Right lobe of liver (tissue), 6 donors: Measurements from ENCODE around the gene SCN5A. TPM values are rescaled to one million over a fixed set of nuclear protein-coding genes. Genes with fewer than 3 reads are reported as not detected.
A peak's percentile ranks its signal among the peaks of the same experiment; 100 is the strongest.

ENCODE experiments used
- ATAC-seq, 4 donors: fragments of 200-7000 bp; cut with Tn5 transposase; one replicate each; pipeline ENCODE4 v1.9.1; 2020; ENCODE audit warnings: mild to moderate bottlenecking in 4 of 4, moderate library complexity in 4 of 4
- DNase-seq, 3 donors: peaks; one replicate each; pipeline ENCODE4 v3.0.0-alpha.2; 2020
- H3K27ac ChIP-seq, 3 donors: fragments of 200-600 bp; one replicate each; pipeline ENCODE4 v1.8.0; 2022
- H3K27me3 ChIP-seq, 2 donors: fragments of 200-600 bp; one replicate each; pipeline ENCODE4 v1.8.0; 2022
- H3K36me3 ChIP-seq, 4 donors: fragments of 200-600 bp; sonication (generic) in 1 of 4; one replicate each; pipeline versions ENCODE4 v1.5.1 to v1.8.0; 2017 to 2022; ENCODE audit warnings: control low read depth in 1 of 4
- H3K4me1 ChIP-seq, 4 donors: fragments of 200-600 bp; sonication (generic) in 1 of 4; one replicate each; pipeline versions ENCODE4 v1.5.1 to v1.8.0; 2017 to 2022; ENCODE audit warnings: control low read depth in 1 of 4
- H3K4me3 ChIP-seq, 3 donors: fragments of 200-600 bp; one replicate each; pipeline ENCODE4 v1.8.0; 2022
- H3K9me3 ChIP-seq, 4 donors: fragments of 200-600 bp; sonication (generic) in 1 of 4; one replicate each; pipeline versions ENCODE4 v1.5.1 to v1.8.0; 2017 to 2022; ENCODE audit warnings: control low read depth in 1 of 4
- CTCF ChIP-seq, 4 donors: fragments of 200-600 bp in 3 of 4; fragments of 450-650 bp in 1 of 4; IDR thresholded peaks; one replicate each; pipeline versions ENCODE4 v1.5.1 to v1.8.0; 2016 to 2022; ENCODE audit warnings: antibody characterized with exemption in 4 of 4, mild to moderate bottlenecking in 2 of 4
- POLR2A ChIP-seq: fragments of 450-650 bp; IDR thresholded peaks from one replicate; pipeline ENCODE4 v1.6.1; 2017; ENCODE audit warnings: antibody characterized with exemption, mild to moderate bottlenecking
- WGBS: methylation state at CpG from one replicate; pipeline ENCODE4 v1.1.6; 2018; ENCODE audit warnings: low coverage, low lambda C conversion rate; ENCODE audit not compliant: insufficient coverage; ENCODE audit errors: missing lambda C conversion rate; 5-methylcytosine and 5-hydroxymethylcytosine counted together
- intact Hi-C, 2 donors: fragments of 100-400 bp; cut with DNase I; formaldehyde crosslinking; loops; one replicate each; pipeline versions ENCODE4 v1.11.2 to v1.14.1; 2022
- total RNA-seq, 6 experiments: library from RNA; depleted of rRNA in 2 of 6; stranded (reverse); fragments of >200 nt in 2 of 6; fragmentation: NEBNext Ultra II Directional in 3 of 6; extraction: Animal tissue kit (Norgen Biotek cat#: 25700) in 3 of 6; gene quantifications; one replicate each; pipeline versions ENCODE4 v1.1.0 to v1.2.4, GENCODE V29; 2016 to 2023
- donor health status: DM: no; HTN: yes; CAD: no.
- donor health status: DM: no; HTN: no; CAD: no.
- donor health status: DM: no; HTN: no; CAD: no.
- donor health status: DM: no; HTN: yes; CAD: no.
- donor health status: DM: no; HTN: yes; CAD: no.

The SCN5A gene
- total RNA-seq, 6 experiments from 2014 or later, result 0.02 TPM; not detected in 5

- DNase-seq (no peak), ATAC-seq (no peak)
- no peak overlapping the region for H3K27ac ChIP-seq
- H3K9me3 ChIP-seq, result no peaks in the 10 kb centered on the region
- TF ChIP-seq POLR2A (no peak), CTCF (IDR thresholded peaks at IDR 0.05) (no peak)
- no peaks in the 10 kb centered on the region for H3K36me3 ChIP-seq
- 93% methylated on average over 7 of the region's 7 CpGs for WGBS
- no peak overlapping the region for H3K4me3 ChIP-seq
- intact Hi-C loops, result no loop called here
- no peaks in the 10 kb centered on the region for H3K27me3 ChIP-seq
- H3K4me1 ChIP-seq, result no peaks in the 10 kb centered on the region
These were observed 114.9 kb downstream of the SCN5A start for GRCh38 chr3:38534604-38535003.

- WGBS, result 100% methylated on average over 1 of the region's 2 CpGs
- TF ChIP-seq POLR2A, result no peak
- Histone ChIP-seq H3K36me3 (no peaks in the 10 kb centered on the region), H3K27ac (no peak overlapping the region), H3K4me3 (no peak overlapping the region), H3K4me1 (no peaks in the 10 kb centered on the region), H3K9me3 (no peaks in the 10 kb centered on the region), H3K27me3 (no peaks in the 10 kb centered on the region)
- ATAC-seq (no peak), DNase-seq (no peak)
- intact Hi-C loops, result no loop called here
These were observed 115.3 kb downstream of the SCN5A start for GRCh38 chr3:38534180-38534579.

GRCh38 chr3:38533285-38533976 lies 116.1 kb downstream of the SCN5A start:
- Histone ChIP-seq H3K27ac (no peak overlapping the region), H3K4me3 (no peak overlapping the region), H3K27me3 (no peaks in the 10 kb centered on the region), H3K36me3 (no peaks in the 10 kb centered on the region), H3K9me3 (no peaks in the 10 kb centered on the region), H3K4me1 (no peaks in the 10 kb centered on the region)
- DNase-seq (no peak), ATAC-seq (peak in 1 of 4 donors; percentile 32)
- TF ChIP-seq CTCF (IDR thresholded peaks at IDR 0.05) (no peak), POLR2A (no peak)
- intact Hi-C loops, result no loop called here
- WGBS, result 90% methylated on average over 3 of the region's 13 CpGs

GRCh38 chr3:38532529-38532928 lies 117.0 kb downstream of the SCN5A start:
- no peaks in the 10 kb centered on the region for H3K4me1 ChIP-seq
- H3K27ac ChIP-seq, result no peak overlapping the region
- H3K36me3 ChIP-seq, result no peaks in the 10 kb centered on the region
- no peaks in the 10 kb centered on the region for H3K27me3 ChIP-seq
- intact Hi-C loops, result no loop called here
- no peak for TF ChIP-seq POLR2A
- TF ChIP-seq CTCF (IDR thresholded peaks at IDR 0.05), result no peak
- DNase-seq (no peak), ATAC-seq (peak in 1 of 4 donors; percentile 26)
- WGBS, result 67% methylated on average over 3 of the region's 3 CpGs
- no peaks in the 10 kb centered on the region for H3K9me3 ChIP-seq
- H3K4me3 ChIP-seq, result no peak overlapping the region

- TF ChIP-seq CTCF (IDR thresholded peaks at IDR 0.05), result no peak
- no peak for TF ChIP-seq POLR2A
- ATAC-seq (no peak), DNase-seq (no peak)
- H3K27me3 ChIP-seq, result no peaks in the 10 kb centered on the region
- no peak overlapping the region for H3K27ac ChIP-seq
- no peaks in the 10 kb centered on the region for H3K9me3 ChIP-seq
- no peak overlapping the region for H3K4me3 ChIP-seq
- H3K4me1 ChIP-seq, result no peaks in the 10 kb centered on the region
- intact Hi-C loops, result loop anchor here in 1 of 2 donors (10.0 kb wide), 1 partner anchor 126 kb away; no protein-coding TSS in a partner anchor
- 100% methylated on average over 1 of the region's 1 CpG for WGBS
- no peaks in the 10 kb centered on the region for H3K36me3 ChIP-seq
These were observed 121.0 kb downstream of the SCN5A start for GRCh38 chr3:38528457-38528856.
